Measurements from ENCODE around the gene BUD13.

Gene BUD13

DNA sequence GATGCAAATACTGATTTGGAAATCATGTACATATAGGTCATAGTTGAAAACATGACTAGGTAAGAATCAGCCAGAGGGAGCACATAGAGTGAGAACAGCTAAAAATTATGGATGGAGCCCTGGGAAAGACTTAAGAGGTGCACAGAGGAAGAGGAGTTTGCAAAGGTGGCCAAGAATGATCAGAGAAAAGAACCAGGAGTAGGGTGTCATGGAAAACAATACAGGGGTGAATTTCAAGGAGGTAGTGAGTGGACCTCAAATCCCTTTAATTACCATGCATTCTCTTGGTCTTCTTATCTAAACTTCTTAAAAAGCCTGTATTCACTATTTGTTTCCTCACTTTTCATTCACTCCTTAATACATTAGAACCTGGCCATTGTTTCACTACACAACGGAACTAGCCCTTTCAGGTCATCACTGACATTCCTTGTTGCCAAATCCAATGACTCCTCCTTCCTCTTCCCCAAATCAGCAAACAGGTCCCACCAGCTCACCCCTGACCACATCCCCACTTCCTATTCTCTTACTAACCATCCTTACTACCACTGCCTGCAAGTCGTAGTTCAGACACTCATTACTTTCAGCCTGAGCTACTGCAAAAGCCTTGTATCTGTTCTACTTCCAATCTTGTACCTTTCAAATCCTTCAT is 22.6 kb downstream of the BUD13 start:
- no peak for DNase-seq (ENCODE audit: low read depth)

DNA sequence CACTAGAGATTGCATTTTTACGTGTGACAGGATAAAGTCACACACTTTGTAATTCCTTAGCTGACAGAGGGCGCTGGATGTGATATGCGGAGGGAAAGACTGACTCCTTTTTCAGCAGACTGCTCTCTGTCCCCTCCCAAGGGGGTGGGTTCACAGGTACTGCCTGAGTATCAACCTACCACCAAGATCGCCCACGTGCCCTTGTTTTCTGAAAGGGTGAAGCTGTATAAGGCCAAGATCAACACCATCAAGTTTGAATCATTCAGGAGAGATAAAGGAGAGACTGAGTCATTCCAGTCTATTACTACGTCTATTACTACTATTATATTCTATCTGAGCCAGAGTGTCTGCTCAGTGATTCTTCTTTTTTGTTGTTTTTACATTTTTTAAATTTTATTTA is 30.7 kb downstream of the BUD13 start:
- no peak for DNase-seq (ENCODE audit: low read depth)

DNA sequence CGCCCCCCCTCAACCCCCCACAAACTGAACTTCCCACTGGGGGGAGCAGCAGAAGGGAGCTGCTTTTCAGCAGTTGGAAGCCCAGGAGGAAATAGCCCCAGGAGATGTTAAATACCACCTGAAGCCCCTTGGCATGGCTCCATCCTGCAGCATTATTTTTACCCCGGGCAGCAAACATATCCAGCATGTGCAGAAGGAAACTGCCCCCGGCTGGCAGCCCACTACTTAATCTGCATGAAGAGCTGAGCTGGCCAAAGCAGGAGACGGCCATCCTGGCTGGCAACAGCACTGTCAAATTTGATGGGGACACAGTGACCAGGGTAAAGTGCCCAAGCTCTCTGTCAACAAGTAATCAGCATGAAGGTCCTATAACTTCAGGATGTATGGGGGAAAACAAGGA is 32.0 kb downstream of the BUD13 start:
- no peak for DNase-seq (ENCODE audit: low read depth)

DNA sequence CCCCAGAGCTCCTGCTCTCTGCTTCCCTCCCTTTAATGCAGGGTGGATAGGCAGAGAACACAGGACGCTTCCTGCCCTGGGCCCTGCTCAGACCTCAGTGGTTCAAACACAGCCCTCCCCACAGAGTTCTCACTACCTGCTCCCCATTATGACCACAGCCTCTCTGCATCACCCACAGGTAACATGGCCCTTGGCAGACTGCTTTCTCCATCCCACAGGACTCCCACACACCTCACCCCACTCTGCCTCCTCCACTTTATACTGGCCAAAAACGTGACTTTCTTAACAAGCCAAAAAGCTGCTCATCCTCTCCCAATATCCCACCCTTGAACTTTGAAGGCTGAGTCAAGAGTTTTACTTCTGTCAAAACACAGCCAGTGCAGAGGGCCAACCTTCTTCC is 33.8 kb downstream of the BUD13 start:
- DNase-seq (ENCODE audit: low read depth) = no peak

DNA sequence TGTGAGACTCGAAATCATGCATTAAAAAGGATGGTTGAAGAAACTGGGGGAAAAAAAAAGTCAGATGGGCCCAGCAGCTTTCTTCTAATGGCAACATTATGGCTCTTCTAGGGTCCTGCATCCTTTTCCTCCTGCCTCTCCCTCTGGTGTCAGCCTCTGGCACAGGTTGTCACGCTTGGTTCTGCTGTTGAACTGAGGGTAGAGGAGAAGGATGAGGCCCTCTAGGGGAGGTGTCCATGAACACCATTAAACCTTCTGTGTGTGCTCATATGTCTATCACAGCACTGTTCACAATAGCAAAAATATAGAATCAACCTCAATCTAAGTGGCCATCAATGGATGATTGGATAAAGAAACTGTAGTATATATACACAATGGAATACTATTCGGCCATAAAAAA is 36.0 kb downstream of the BUD13 start:
- DNase-seq (ENCODE audit: low read depth) = no peak

DNA sequence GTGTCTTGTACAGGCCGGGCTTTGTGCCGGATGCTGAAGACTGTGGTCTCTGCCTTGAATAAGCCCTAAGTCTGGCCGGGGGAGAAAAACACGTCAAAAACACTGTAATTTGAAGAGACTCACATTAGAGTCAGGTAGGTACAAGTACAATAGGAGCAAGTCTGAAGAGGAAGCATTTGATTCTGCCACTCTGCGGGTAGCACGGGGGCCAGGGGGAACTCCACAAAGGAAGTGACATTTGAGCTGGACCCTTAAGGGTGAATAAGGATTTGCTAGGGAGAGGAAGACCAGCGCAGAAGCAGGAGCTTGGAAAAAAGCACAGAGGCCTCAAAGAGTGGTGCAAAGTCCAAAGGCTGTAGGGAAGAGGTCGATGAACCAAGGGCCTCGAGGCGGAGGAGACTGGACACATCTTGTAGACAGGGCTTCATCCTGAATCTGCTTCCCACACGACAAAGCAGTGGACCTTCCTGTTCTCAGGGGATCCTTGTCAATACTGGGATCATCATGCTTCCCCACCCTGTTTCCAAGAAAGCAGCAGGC is 38.7 kb downstream of the BUD13 start:
- no peak for DNase-seq (ENCODE audit: low read depth)

DNA sequence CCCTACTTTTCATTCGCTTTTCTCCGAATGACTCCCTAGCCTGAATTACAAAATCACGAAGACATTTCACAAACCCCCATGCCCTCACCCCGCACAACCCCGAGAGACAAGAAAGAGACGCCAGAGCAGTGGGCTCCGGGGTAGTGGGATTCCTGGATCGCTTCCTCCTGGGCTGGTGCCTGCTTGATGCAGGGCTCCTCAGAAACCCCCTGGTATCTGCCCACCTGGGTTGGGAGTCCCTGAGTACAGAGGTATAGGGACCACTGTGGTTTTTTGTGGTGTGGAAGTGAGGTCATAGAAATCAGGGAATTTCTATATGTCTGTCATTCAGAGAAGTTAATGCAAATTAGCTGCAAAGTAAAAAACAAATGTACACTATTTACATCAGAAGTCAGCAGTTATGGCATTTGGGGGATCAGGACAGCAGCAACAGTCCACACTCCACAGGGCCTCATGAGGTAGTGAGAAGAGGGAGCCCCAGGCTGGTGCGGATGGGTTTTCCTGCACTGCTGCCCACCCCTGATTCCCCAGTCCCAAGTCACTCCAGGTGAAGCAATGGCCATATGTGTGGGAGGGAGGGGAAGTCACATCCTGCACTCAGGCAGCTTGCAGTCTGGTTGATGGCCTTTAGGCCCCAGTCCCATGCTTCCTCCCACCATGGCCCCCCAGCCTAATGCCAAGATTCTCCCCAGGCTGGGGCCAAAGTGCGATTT is 39.6 kb downstream of the BUD13 start:
- DNase-seq (ENCODE audit: low read depth) = no peak

DNA sequence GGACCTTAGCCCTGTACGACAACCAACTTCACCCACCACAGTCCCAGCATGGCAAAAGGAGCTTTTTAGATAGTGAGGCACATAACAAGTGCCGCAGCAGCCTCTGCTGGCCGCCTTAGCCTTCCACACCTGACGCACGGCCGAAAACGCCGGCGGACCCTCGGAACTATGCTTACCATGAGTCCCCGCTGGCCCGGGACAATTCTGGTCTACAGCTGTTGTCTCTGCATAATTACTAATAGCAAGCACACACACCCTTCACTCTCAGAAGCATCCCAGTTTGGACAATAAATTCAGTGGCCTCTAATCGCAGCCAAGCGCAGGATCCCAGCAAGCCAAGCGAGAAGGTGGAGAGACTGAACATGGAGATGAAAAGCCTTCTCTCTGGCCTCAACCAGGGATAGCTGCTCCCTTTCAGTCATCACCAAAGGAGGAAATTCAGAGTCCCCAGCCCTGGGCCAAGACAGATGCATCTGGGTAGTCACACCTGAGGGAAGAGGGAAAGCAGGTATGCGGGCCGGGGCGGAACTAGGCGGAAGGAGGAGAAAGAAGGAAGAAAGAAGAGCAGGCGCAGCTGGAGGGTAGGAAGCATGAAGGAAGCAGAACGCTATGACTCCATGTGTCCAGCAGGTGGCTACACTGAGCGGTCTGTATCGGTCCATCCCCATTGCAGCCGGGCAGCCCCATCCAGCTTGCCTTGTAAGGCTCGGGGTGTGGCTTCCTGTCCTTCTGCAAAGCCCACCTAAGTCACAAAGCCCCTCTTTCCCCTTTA is 40.3 kb downstream of the BUD13 start:
- peak; percentile 11 for DNase-seq (ENCODE audit: low read depth)

DNA sequence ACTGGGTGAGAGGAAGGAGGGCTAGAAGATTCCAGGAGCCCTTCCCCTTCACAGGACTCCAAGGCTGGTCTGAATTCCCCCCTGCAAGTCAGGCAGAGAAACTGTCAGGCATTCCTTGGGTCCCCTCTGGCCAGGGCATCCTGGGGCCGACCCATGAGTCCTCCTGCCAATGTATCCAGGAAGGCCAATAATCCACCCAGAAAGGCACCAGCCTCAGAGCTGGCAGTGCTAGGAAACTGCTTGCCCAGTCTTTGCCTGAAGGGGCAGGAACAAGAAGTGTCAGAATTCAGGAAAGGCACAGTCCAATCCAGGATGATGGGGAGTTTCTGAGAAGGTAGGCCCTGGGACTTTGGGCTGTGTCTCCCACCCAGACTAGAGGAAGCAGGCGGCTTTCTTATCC is 41.0 kb downstream of the BUD13 start:
- no peak for DNase-seq (ENCODE audit: low read depth)

DNA sequence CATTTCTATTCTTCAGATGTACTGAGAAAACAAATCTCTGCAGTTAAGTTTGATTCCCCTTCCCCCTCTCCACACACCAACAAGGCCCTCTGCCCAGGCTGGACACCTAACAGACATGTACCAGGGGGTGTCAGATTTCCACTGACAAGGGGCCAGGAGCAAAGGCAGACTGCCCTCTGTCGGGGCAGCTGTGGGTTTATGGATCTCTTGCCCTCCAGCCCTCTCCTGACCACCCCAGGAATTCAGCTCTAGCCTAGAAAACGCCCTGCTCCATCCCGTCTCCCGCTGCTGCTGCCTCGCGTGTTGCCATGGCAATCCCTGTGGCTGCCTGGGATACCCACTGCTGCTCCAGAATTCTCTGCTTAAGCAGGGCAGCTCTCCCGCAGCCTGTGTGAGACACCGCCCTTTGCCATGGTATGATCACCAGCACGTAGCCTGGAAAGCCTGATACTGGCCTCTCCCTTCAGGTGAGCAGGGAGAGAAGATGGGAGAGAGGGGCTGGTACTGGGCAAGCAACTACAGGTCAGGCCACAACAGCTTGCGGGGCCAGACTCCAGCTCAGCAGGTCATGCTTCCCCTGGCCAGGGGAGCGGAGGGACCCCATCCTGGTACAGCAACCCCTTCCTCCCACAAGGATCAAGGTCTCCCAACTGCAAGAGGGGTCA is 41.6 kb downstream of the BUD13 start:
- DNase-seq (ENCODE audit: low read depth) = no peak

DNA sequence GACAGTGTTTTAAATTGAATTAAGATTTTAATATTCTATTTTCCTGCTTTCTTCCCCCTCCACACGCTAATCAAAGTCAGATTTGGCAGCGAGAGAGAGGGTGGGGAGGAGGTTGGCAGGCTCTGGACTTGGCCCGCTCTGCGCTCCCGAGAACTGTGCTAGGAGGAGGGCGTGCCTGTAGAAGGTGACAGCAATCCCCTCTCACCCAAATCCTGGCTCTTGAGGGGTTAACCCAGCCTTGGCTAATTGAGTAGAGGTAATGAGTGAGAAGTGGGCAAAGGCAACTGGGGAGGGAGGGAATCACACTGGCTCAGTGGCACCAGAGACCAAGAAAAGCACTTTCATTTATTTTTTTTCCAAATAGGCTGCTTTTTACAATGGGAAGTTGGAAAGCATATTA is 42.2 kb downstream of the BUD13 start:
- no peak for DNase-seq (ENCODE audit: low read depth)

DNA sequence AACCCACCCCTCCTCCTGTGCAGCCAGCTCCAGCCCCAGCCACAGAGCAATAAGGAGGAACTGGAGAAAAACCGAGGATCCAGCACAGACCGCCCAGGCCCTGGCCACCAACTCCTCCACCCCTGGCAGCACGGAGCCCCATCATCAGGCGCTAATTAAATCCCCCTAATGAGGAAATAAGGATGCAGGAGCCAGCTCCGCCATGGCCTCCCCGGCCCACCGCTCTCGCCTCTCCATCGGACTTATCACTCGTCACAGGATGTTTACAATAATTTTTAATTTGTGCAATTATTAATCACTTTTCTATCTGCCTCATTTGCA is 42.6 kb downstream of the BUD13 start:
- no peak for DNase-seq (ENCODE audit: low read depth)

DNA sequence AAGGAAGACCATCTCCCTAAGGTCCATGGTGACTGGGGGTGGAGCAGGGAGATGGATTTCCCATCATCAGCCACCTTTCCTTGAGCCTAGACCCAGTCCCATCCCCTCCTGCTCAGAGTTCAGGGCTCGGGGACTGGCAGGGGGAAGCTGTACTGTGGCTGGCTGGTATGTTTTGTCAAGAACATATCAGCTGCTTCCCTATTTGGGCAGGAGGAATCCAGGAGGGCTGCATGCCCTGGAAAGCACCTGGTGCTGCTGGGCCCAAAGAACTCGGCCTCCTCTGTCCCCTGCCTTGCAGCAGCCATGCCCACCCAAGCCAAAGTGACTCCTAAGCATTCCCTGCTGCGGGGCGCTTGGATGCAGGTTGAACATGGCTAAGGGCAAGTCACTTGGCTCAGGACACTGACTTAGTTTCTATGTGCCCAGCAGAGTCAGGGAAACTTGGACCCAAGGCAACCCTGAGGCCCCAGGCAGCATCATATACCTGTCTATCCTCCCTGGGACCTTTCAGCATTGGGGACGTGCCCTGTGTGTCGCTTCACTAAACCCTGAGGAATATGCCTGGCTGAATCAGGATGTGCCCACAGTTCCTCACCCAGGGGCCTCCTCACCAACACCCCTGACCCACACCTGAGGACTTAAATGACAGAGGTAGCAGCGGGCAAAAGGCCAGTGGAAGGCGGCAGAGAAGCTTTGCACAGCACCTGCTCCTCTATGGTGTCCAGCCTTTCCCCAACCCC is 43.1 kb downstream of the BUD13 start:
- no peak for DNase-seq (ENCODE audit: low read depth)

DNA sequence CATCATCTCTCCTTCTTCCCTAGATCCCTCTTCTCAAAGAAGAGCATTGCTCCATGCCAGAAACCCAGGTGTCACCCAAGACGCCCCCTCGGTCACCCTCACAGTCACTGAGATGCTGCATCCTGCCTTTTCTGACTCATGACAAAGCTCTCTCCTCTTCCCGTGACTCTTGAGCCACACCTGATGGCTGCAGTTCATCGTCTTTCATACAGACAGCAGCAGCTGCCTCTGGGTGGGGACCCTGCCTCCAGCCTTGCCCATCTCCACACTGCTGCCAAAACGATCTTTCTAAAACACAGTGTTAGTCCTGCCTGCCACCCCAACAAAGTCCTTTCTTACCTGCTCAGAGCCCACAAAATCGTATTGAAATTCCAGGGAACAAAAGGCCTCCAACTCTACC is 44.8 kb downstream of the BUD13 start:
- no peak for DNase-seq (ENCODE audit: low read depth)

DNA sequence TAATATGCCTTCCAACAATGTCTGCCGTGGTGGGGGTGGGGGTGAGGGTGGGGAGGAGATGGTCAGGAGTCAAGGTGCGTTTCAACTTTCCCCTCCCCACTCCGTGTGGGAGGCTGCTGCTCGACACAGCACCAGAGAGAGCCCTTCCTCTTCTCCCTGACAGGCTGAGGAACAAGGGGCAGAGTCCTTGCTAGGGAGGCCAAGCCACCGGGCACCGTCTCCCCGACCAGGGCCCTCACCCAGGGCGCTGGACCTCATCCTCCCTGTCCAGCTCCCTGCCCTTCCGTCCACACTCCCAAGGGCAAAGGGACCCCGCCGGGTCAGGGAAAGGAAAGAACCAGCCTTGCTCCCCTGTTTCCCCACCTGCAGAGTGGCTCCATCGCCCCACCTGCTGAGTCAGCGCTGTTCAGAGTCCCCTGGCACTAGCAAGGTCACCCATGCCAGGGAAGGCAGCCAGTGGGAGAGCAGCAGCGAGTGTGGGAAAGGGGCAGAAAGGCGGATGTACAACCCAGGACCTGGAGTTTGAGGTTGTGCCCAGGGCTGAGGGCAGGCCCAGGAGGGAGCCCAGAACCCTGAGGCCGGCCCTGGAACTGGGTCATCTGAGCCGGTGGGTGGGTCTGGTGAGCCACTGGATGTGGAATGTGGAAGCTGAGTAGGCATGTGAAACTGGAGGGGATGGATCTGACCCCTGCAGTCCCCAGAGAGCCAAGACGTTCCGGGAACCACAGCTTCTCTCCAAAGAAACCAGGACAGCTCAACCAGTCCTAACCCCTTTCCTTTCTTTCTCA is 47.2 kb downstream of the BUD13 start:
- no peak for DNase-seq (ENCODE audit: low read depth)

DNA sequence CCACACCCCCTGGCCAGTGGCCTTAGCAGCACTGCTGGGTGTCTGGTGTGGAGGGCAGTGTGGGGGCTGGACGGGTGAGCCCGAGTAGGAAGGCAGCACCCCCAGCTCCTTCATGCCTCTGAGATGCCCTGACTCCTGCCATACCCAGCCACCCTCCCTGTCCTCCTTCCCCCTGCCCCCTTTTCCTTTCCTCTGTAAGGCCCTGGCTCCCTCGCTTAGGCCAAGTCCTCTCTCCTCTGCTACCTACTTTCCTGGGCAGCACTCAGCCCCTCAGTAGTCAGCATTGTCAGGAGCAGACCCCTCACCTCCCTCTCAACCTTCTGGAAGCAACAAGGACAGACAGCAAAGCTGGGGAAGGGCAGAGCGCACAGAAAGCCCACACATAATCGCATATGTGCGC is 48.0 kb downstream of the BUD13 start:
- no peak for DNase-seq (ENCODE audit: low read depth)

DNA sequence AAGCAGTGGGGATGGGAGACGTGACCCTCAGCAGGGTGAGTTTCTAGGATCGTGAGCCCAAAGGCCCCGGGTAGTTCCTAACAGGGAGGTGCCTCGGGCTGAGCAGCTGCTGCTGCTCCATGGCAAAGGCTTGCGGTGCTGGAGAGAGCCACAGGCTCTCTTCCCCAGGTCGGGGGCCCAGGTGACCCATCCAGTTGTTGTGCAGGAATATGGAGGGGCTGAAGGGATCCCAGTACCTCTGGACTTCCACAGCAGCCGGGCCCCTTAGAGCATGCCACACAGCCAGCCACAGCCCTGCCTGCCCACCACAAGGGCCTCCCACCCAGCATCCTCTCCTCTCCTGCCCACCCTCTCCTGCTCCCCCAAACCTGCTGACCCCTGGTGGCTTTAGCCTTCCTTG is 49.3 kb downstream of the BUD13 start:
- DNase-seq (ENCODE audit: low read depth) = no peak

DNA sequence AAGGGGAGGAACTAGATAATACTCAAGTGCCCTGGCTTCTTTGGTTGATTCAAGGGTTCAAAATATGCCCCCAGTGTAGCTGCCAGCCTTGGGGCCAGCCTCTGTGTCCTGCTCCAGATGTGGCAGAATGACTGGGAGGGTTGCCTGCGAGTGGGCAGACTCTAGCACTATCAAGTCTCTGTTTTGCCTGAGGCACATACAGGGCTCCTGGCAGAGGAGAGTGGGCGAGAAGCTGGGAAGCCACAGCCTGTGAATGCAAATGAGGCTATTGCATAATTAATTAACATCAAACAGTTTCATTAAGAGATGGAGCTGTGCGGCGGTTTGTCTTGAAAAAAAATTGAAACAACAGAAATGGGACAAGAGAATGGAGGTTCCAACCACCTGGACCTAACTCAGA is 50.8 kb downstream of the BUD13 start:
- no peak for DNase-seq (ENCODE audit: low read depth)

DNA sequence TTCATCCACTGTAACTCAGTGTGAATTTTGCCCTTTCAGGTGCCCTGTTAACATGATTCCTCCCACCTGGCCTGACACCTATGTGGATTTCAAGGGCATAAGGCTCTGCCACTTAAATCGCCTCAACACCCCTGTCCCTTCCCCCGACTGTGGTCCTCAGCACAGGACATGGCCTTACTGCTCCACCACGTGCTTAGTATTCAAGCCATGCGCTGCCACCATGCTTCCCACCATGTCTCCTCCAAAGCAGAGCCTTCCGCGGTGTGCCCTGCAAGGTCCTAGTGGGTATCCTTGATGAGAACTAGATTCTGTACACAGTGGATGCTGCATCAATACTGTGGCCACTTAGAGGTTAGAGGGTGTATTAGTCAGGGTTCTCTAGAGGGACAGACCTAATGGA is 51.9 kb downstream of the BUD13 start:
- DNase-seq (ENCODE audit: low read depth) = no peak

DNA sequence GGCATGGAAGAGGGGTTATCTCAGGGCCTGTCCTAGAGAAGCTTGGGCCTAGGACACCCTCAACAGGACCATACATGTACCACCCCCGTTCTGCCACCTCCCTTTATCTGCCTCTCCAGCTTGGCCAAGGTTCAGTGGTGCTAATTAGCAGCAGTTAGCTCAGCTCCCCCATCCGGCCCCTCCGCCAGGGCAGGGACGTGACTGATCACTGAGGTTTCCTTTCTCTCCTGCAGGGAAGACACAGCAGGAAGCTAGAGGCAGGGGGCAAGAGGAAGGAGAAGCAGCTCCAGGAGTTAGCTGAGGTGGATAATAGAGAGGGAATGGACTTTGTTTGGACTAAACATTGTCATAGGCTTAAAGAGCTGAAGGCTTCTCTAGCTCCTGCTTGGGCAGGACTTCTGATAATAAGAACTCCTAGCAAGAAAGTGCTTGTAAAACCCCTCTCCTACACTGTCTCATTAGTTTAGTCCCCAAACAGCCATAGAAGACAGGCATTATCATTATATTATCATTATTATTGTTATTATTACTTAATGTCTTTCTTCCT is 53.8 kb downstream of the BUD13 start:
- no peak for DNase-seq (ENCODE audit: low read depth)

DNA sequence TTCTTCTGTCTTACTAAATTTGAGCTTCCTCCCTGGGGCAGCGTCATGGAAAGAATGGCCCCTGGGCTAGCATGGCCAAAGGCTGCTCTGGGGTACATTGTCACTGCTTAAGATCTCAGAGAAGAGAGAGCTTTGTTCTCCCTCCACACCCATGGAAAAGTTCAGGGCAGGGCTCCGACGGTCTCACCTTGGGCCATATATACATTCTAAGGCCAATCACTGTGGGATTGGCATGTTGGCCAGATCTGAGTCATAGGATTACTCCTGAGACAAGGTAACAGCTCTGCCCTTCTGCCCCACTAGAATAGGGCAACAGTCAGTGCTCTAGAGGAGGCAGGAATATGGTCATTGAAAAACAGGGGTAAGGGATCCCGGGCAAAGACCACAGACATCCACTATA is 56.2 kb downstream of the BUD13 start:
- no peak for DNase-seq (ENCODE audit: low read depth)

Measured in stimulated activated CD8-positive, alpha-beta memory T cell treated with anti-CD3 and anti-CD28 coated beads, Interleukin-15, amount 100 ng/mL, for 24 hours (primary cell).